ENCODE data around the gene SPDEF.

- no peak for TF ChIP-seq POLR2A (IDR thresholded peaks at IDR 0.05)
- TF ChIP-seq CTCF (IDR thresholded peaks at IDR 0.05): no peak
These were observed 65.1 kb downstream of the SPDEF start for GRCh38 chr6:34491091-34491430.
